HepG2 (cell line): ENCODE measurements around the gene BMPR2. TPM values are rescaled to one million over a fixed set of nuclear protein-coding genes. Genes with fewer than 3 reads are reported as not detected.

ENCODE experiments used
- AGO2 ChIP-seq: fragments of 200-400 bp; formaldehyde crosslinking; optimal IDR thresholded peaks from 2 replicates; pipeline ENCODE3; 2017; ENCODE audit warnings: mild to moderate bottlenecking, low read depth, low read length, moderate library complexity
- CREBL2 ChIP-seq: sonication (generic); formaldehyde crosslinking; IDR thresholded peaks from 2 replicates; pipeline ENCODE4 v1.8.1; 2023; ENCODE audit warnings: missing genetic modification reagents, mild to moderate bottlenecking, borderline replicate concordance
- GPN1 ChIP-seq: sonication (generic); formaldehyde crosslinking; IDR thresholded peaks from 2 replicates; pipeline ENCODE4 v1.5.1; 2020; ENCODE audit warnings: missing genetic modification reagents, borderline replicate concordance
- HDAC1 ChIP-seq: sonication (generic); formaldehyde crosslinking; IDR thresholded peaks from 2 replicates; pipeline ENCODE4 v1.5.1; 2020; ENCODE audit warnings: mild to moderate bottlenecking, missing genetic modification reagents
- HOXA3 ChIP-seq: sonication (generic); formaldehyde crosslinking; IDR thresholded peaks from 2 replicates; pipeline ENCODE4 v1.5.0; 2020; ENCODE audit warnings: missing genetic modification reagents
- MED13 ChIP-seq: sonication (generic); formaldehyde crosslinking; IDR thresholded peaks from 2 replicates; pipeline ENCODE4 v1.5.0; 2020; ENCODE audit warnings: missing genetic modification reagents
- PITX1 ChIP-seq: sonication (generic); formaldehyde crosslinking; IDR thresholded peaks from 2 replicates; pipeline ENCODE4 v1.5.1; 2020; ENCODE audit warnings: mild to moderate bottlenecking, missing genetic modification reagents
- POGZ ChIP-seq: sonication (generic); formaldehyde crosslinking; IDR thresholded peaks from 2 replicates; pipeline ENCODE4 v1.4.0; 2020; ENCODE audit warnings: mild to moderate bottlenecking, missing genetic modification reagents
- POLR2G ChIP-seq: fragments of 200-400 bp; formaldehyde crosslinking; IDR thresholded peaks from 2 replicates; pipeline ENCODE4 v1.6.1; 2018; ENCODE audit warnings: mild to moderate bottlenecking, low read depth, low read length, moderate library complexity
- SIN3B ChIP-seq: fragments of 150-350 bp; IDR thresholded peaks from 2 replicates; pipeline ENCODE4 v1.6.1; 2014; ENCODE audit warnings: low read length
- SKIL ChIP-seq: sonication (generic); formaldehyde crosslinking; IDR thresholded peaks from 2 replicates; pipeline ENCODE4 v1.8.0; 2022; ENCODE audit warnings: missing genetic modification reagents, mild to moderate bottlenecking, moderate library complexity, borderline replicate concordance
- TAF1 ChIP-seq: sonication (generic); formaldehyde crosslinking; IDR thresholded peaks from 2 replicates; pipeline ENCODE4 v1.4.0; 2020; ENCODE audit warnings: missing genetic modification reagents
- TAF15 ChIP-seq: fragments of 200-400 bp; formaldehyde crosslinking; IDR thresholded peaks from one replicate; pipeline ENCODE4 v1.6.1; 2018; ENCODE audit warnings: mild to moderate bottlenecking, low read depth, low read length; ENCODE audit not compliant: poor library complexity, severe bottlenecking
- ZBTB2 ChIP-seq: sonication (generic); formaldehyde crosslinking; IDR thresholded peaks from 2 replicates; pipeline ENCODE4 v1.8.0; 2022; ENCODE audit warnings: low read depth, missing genetic modification reagents
- ZNF160 ChIP-seq: sonication (generic); formaldehyde crosslinking; IDR thresholded peaks from 2 replicates; pipeline ENCODE4 v1.8.0; 2022; ENCODE audit warnings: mild to moderate bottlenecking, inconsistent platforms, missing genetic modification reagents
- ZNF326 ChIP-seq: sonication (generic); formaldehyde crosslinking; IDR thresholded peaks from 2 replicates; pipeline ENCODE4 v1.4.0; 2020; ENCODE audit warnings: missing genetic modification reagents, borderline replicate concordance
- ZNF335 ChIP-seq: sonication (generic); formaldehyde crosslinking; IDR thresholded peaks from 2 replicates; pipeline ENCODE4 v1.4.0; 2020; ENCODE audit warnings: missing genetic modification reagents
- ZNF484 ChIP-seq: sonication (generic); formaldehyde crosslinking; IDR thresholded peaks from 2 replicates; pipeline ENCODE4 v1.5.1; 2020; ENCODE audit warnings: mild to moderate bottlenecking, low read depth, missing genetic modification reagents, borderline replicate concordance
- ZNF574 ChIP-seq: sonication (generic); formaldehyde crosslinking; IDR thresholded peaks from 2 replicates; pipeline ENCODE4 v1.4.0; 2020; ENCODE audit warnings: missing genetic modification reagents
- ZNF615 ChIP-seq: sonication (generic); formaldehyde crosslinking; IDR thresholded peaks from 2 replicates; pipeline ENCODE4 v1.5.0; 2020; ENCODE audit warnings: mild to moderate bottlenecking, missing genetic modification reagents, borderline replicate concordance
- ZNF878 ChIP-seq: sonication (generic); formaldehyde crosslinking; IDR thresholded peaks from 2 replicates; pipeline ENCODE4 v1.8.1; 2023; ENCODE audit warnings: mild to moderate bottlenecking, missing genetic modification reagents, moderate library complexity
- ZSCAN12 ChIP-seq: sonication (generic); formaldehyde crosslinking; IDR thresholded peaks from 2 replicates; pipeline ENCODE4 v1.9.0; 2021; ENCODE audit warnings: mild to moderate bottlenecking, missing genetic modification reagents
- ZZZ3 ChIP-seq: sonication (generic); formaldehyde crosslinking; IDR thresholded peaks from 2 replicates; pipeline ENCODE4 v1.4.0; 2020; ENCODE audit warnings: missing genetic modification reagents, mild to moderate bottlenecking, borderline replicate concordance
- polyA plus RNA-seq, 8 experiments: library from polyadenylated mRNA; depleted of rRNA in 3 of 8; stranded (reverse) in 7 of 8; unstranded in 1 of 8; fragments of >200 nt; fragmentation: Illumina TruSeq in 4 of 8; extraction: Trizol in 4 of 8; gene quantifications; 2 replicates each; pipeline versions ENCODE4 v1.2.1 to v1.2.3, GENCODE V29; 2011 to 2016; ENCODE audit warnings: low read depth in 4 of 8, missing spikeins in 1 of 8, mixed read lengths in 1 of 8; ENCODE audit not compliant: insufficient read depth in 1 of 8
- total RNA-seq, 5 experiments: library from RNA; depleted of rRNA; stranded (reverse); fragments of >200 nt; fragmentation: Illumina TruSeq; extraction: Trizol; gene quantifications; 2 replicates each; pipeline ENCODE4 v1.2.3, GENCODE V29; 2016; ENCODE audit warnings: low read depth in 1 of 5

BMPR2 gene
- total and polyA plus RNA-seq, 2 of the 13 experiments (the other 11 are each of a cell fraction or from before 2014, with no cell fraction given): 5.5 to 10.3 TPM

GRCh38 chr2:202375609-202376408 lies at the start of gene BMPR2 (continued):
- TF ChIP-seq CREBL2 (CRISPR knock-in tag): 0 out of 2 replicates have a peak, but pooled peaks have one; percentile 5
- no peak; the same call in 1 of the 2 replicates for TF ChIP-seq SIN3B
- TF ChIP-seq POLR2G: peak; percentile 97
- peak; percentile 79 for TF ChIP-seq HOXA3
- no peak for TF ChIP-seq ZSCAN12 (CRISPR knock-in tag)
- no peak for TF ChIP-seq ZZZ3 (CRISPR knock-in tag)
- peak; percentile 74; the same call in 1 of the 2 replicates for TF ChIP-seq ZNF160 (CRISPR knock-in tag)
- TF ChIP-seq AGO2: peak; percentile 17
- TF ChIP-seq TAF15: no peak
- no peak for TF ChIP-seq GPN1
- TF ChIP-seq HDAC1 (CRISPR knock-in tag): no peak; the same call in 1 of the 2 replicates
- TF ChIP-seq ZNF574 (CRISPR knock-in tag): peak; percentile 77
- peak; percentile 42 for TF ChIP-seq POGZ (CRISPR knock-in tag)
- TF ChIP-seq ZNF326: no peak
- peak; percentile 47; the same call in 1 of the 2 replicates for TF ChIP-seq MED13 (CRISPR knock-in tag)
- TF ChIP-seq TAF1: peak; percentile 88
- peak; percentile 85; the same call in 1 of the 2 replicates for TF ChIP-seq ZNF615
- TF ChIP-seq ZNF484 (CRISPR knock-in tag): 0 out of 2 replicates have a peak, but pooled peaks have one; percentile 69
- TF ChIP-seq ZBTB2: peak; percentile 94
- TF ChIP-seq ZNF335: peak; percentile 35; the same call in 1 of the 2 replicates
- TF ChIP-seq SKIL (CRISPR knock-in tag): peak; percentile 50; the same call in 1 of the 2 replicates
- peak; percentile 89 for TF ChIP-seq ZNF878
- peak; percentile 8; the same call in 1 of the 2 replicates for TF ChIP-seq PITX1 (CRISPR knock-in tag)
